ENCODE results near the gene GADL1. TPM values are rescaled to one million over a fixed set of nuclear protein-coding genes. Genes with fewer than 3 reads are reported as not detected.

Gene GADL1
- total RNA-seq, result 0.33 and 1.3 TPM in 2 replicates

GRCh38 chr3:30894521-30895251, at the start of gene GADL1:
Gene GADL1 (minus strand): TSS chr3:30894661. CDS start chr3:30894614, 47 bp downstream.

